Dermis microvascular lymphatic vessel endothelial cell (primary cell): ENCODE data around the gene ASRGL1. TPM values are rescaled to one million over a fixed set of nuclear protein-coding genes. Genes with fewer than 3 reads are reported as not detected.

Experiments used
- DNase-seq, 2 donors: peaks; one replicate each; pipeline versions ENCODE4 v3.0.0 to v3.0.0-alpha.2; 2010; ENCODE audit warnings: low read depth in 2 of 2
- total RNA-seq: library from RNA; depleted of rRNA; stranded (reverse); fragments of >200 nt; gene quantifications from 2 replicates; pipeline ENCODE4 v1.2.1, GENCODE V29; 2014

ASRGL1 gene
- total RNA-seq, 1 donor from 2014 or later: 9.6 TPM

- DNase-seq: no peak
Observed at GRCh38 chr11:62413060-62413696, 75.9 kb downstream of the ASRGL1 start.

GRCh38 chr11:62416596-62416995 lies 79.3 kb downstream of the ASRGL1 start:
- no peak for DNase-seq

- DNase-seq: no peak
Observed at GRCh38 chr11:62418136-62418535, 80.9 kb downstream of the ASRGL1 start.

GRCh38 chr11:62418733-62419132 lies 81.5 kb downstream of the ASRGL1 start, which contains the start of gene SCGB1A1:
SCGB1A1 (plus strand) TSS chr11:62419033; CDS start chr11:62419096, 63 bp downstream.
- DNase-seq: no peak

GRCh38 chr11:62419314-62419929 lies 82.2 kb downstream of the ASRGL1 start:
- DNase-seq: no peak

- no peak for DNase-seq
Observed at GRCh38 chr11:62419943-62420342, 82.7 kb downstream of the ASRGL1 start.

- DNase-seq: no peak
Observed at GRCh38 chr11:62420882-62421281, 83.6 kb downstream of the ASRGL1 start.

- no peak for DNase-seq
Observed at GRCh38 chr11:62421996-62422395, 84.7 kb downstream of the ASRGL1 start.

- no peak for DNase-seq
Observed at GRCh38 chr11:62423012-62423411, 85.8 kb downstream of the ASRGL1 start.

- peak in 1 of 2 donors; percentile 12 for DNase-seq
Observed at GRCh38 chr11:62427630-62428233, 90.5 kb downstream of the ASRGL1 start.

GRCh38 chr11:62428871-62429560 lies 91.8 kb downstream of the ASRGL1 start:
- DNase-seq: no peak

- DNase-seq: no peak
Observed at GRCh38 chr11:62430425-62430824, 93.2 kb downstream of the ASRGL1 start.

- DNase-seq: no peak
Observed at GRCh38 chr11:62431171-62431901, 94.1 kb downstream of the ASRGL1 start.

GRCh38 chr11:62432695-62433094 lies 95.4 kb downstream of the ASRGL1 start:
- no peak for DNase-seq

- DNase-seq: peak; percentile 28 to 69
Observed at GRCh38 chr11:62433141-62433903, 96.1 kb downstream of the ASRGL1 start.

GRCh38 chr11:62433904-62434276 lies 96.6 kb downstream of the ASRGL1 start:
- peak in 1 of 2 donors; percentile 25 for DNase-seq

- DNase-seq: peak in 1 of 2 donors; percentile 6
Observed at GRCh38 chr11:62435846-62436660, 98.8 kb downstream of the ASRGL1 start.

- no peak for DNase-seq
Observed at GRCh38 chr11:62437616-62438015, 100.4 kb downstream of the ASRGL1 start.

- DNase-seq: no peak
Observed at GRCh38 chr11:62438641-62439040, 101.4 kb downstream of the ASRGL1 start.
